Suppressor macrophage (primary cell): Measurements from ENCODE around the gene SYCP3.

Source experiments
- DNase-seq, 4 experiments: peaks; one replicate each; pipeline ENCODE4 v3.0.0-alpha.2; 2020 to 2022
- total RNA-seq, 17 experiments: gene quantifications; one replicate each; lab custom pipeline; 2026; ENCODE audit warnings: mixed read lengths in 6 of 17, inconsistent platforms in 3 of 17; lab: John Stamatoyannopoulos, UW

SYCP3 gene
- total RNA-seq: 0 to 1.5 (median 0.19) reads per million in 17 experiments

- no peak for DNase-seq
Observed at GRCh38 chr12:101738920-101739665, at the start of gene SYCP3. TSS of gene SYCP3 (minus strand) at chr12:101739462. CDS start at chr12:101737935, 1,527 bp downstream.

GRCh38 chr12:101785671-101786070 lies 46.4 kb upstream of the SYCP3 start:
- DNase-seq: no peak

- DNase-seq: no peak
Observed at GRCh38 chr12:101784376-101784775, 45.1 kb upstream of the SYCP3 start.

GRCh38 chr12:101783838-101784237 lies 44.6 kb upstream of the SYCP3 start:
- no peak for DNase-seq

GRCh38 chr12:101783150-101783549 lies 43.9 kb upstream of the SYCP3 start:
- no peak for DNase-seq

GRCh38 chr12:101782273-101782731 lies 43.0 kb upstream of the SYCP3 start:
- no peak for DNase-seq

- no peak for DNase-seq
Observed at GRCh38 chr12:101781834-101782233, 42.6 kb upstream of the SYCP3 start.

GRCh38 chr12:101780599-101780998 lies 41.3 kb upstream of the SYCP3 start:
- DNase-seq: peak in 3 of 4 experiments; percentile 21 to 80 (median 78)

- DNase-seq: no peak
Observed at GRCh38 chr12:101779626-101780025, 40.4 kb upstream of the SYCP3 start.

GRCh38 chr12:101779200-101779599 lies 39.9 kb upstream of the SYCP3 start:
- DNase-seq: no peak

GRCh38 chr12:101777978-101778377 lies 38.7 kb upstream of the SYCP3 start:
- no peak for DNase-seq

GRCh38 chr12:101777485-101777884 lies 38.2 kb upstream of the SYCP3 start:
- peak; percentile 64 to 83 (median 74) for DNase-seq

- no peak for DNase-seq
Observed at GRCh38 chr12:101775816-101776215, 36.6 kb upstream of the SYCP3 start.

- DNase-seq: peak; percentile 79 to 88 (median 86)
Observed at GRCh38 chr12:101773650-101774162, 34.4 kb upstream of the SYCP3 start.

- DNase-seq: peak; percentile 57 to 81 (median 70)
Observed at GRCh38 chr12:101772012-101772775, 32.9 kb upstream of the SYCP3 start.

- no peak for DNase-seq
Observed at GRCh38 chr12:101769865-101770264, 30.6 kb upstream of the SYCP3 start.

- DNase-seq: no peak
Observed at GRCh38 chr12:101768781-101769180, 29.5 kb upstream of the SYCP3 start.

GRCh38 chr12:101767537-101767936 lies 28.3 kb upstream of the SYCP3 start:
- DNase-seq: no peak

- no peak for DNase-seq
Observed at GRCh38 chr12:101764051-101764792, 25.0 kb upstream of the SYCP3 start.

- peak; percentile 80 to 94 (median 90) for DNase-seq
Observed at GRCh38 chr12:101763246-101763931, 24.1 kb upstream of the SYCP3 start.

- no peak for DNase-seq
Observed at GRCh38 chr12:101761781-101762180, 22.5 kb upstream of the SYCP3 start.

- peak; percentile 53 to 82 (median 65) for DNase-seq
Observed at GRCh38 chr12:101761350-101761749, 22.1 kb upstream of the SYCP3 start.
